NCI-H2171 treated with DMSO at 0.1 percent for 48 hours (cell line): ENCODE data around the gene ZNF512B.
"Not testable (repeated sequence)": the region's sequence is repeated elsewhere in the genome, so short reads cannot be mapped to it uniquely, and the experiment has no call there.

Experiments
- DNase-seq: peaks from one replicate; lab custom pipeline; 2025; lab: John Stamatoyannopoulos, UW

ZNF512B gene

DNA sequence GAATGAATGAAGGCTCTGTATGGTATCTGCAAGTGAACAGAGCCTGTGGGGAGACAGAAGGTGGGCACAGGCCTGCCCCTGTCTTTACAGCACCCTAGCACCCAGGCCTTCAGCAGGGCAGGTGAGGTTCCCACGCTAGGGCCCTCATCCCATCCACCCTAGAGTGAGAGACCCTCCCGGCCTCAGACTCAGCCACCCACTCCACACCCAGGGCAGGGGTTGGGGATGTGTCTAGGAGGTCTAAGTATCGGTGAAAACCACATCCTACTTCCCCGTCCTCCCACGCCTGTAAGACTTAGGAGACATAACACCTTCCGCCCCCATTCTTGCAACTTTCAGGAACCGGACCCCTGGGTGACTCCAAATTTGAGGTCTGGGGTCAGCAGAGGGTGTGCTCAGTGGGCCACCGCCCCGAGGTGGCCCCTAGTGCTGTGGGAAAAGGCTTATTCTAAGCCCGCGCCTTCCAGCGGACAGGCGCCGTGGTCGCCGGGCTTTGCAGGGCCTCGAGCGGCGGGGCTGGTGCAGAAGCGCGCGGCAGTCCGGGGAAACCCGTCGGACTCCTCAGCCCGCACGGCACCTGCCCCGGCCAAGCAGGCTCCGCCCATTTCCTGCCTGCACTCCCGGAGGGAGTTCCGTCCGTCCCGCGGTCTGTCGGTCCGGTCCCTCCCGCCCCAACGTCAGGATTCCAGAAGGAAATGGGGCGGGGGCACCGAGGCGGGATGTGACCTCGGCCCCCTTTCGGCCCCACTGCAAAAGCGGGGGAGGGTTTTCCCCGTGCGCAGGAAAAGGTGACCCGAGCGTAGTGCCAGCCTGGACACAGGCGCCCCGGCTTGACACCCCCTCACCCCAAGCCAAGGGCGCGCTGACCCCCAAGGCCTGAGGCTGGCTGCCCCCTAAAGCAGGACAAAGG lies 8.8 kb upstream of the ZNF512B start:
- no peak for DNase-seq

DNA sequence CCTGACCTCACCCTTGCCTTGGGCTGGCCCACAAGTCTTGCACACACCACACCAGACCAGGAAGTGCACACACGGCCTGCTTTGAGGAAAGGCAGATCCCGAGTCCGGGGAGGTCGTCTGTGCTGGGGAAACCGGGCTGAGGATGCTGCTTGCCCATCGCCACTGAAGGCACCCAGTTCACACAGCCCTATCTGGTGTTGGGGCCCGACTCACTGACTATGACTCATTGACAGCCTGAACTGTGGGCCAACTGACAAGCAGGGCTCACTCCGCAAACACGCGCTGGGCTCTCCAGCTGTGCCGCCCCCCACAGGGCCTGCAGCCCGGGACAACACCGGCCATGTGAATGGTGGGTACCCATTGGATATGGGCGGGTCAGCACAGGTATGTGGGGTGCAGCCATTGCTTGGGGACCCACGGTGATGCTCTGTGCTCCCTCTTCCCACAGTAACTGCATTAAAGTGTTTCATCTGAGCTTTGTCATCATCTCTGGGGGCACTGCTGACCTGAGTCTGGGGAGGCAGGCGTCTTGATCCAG lies 8.1 kb upstream of the ZNF512B start:
- no peak for DNase-seq

DNA sequence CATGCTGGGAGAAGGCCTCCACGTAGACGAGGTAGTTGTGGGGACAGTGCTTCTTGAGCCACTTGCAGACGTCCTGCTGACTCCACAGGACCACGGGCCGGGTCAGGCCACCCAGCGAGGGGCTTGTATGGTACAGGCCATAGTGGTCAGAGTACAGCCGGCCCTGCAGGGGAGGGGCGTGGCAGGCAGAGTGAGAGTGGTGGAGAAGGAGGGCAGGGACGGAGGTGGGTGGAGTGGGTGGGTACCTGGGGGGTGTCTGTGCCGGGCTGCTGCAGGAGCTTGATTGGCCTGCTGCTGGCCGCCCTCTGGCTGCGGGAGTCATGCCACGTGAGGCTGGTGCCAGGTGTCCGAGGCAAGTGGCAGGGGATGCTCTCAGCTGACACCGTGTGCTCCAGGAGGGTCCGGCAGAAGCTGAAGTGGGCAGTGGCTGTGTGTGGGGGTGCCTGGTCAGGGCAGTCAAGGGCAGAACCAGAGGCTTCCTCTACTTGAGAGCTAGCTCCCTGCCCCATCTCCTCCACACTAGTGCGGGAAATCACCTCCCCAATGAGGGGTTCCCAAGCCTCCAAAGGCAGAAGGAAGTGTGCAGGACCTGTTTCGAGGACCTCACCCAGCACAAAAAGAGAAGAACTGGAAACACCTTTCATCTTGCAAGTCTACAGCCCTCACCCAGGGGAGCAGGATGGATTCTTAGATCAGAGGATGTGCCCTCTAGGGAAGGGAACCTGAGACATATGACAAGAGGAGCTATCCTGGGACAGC lies 7.4 kb upstream of the ZNF512B start:
- no peak for DNase-seq

GRCh38 chr20:63976511-63976910 lies 6.8 kb upstream of the ZNF512B start:
- not testable (repeated sequence) for DNase-seq

DNA sequence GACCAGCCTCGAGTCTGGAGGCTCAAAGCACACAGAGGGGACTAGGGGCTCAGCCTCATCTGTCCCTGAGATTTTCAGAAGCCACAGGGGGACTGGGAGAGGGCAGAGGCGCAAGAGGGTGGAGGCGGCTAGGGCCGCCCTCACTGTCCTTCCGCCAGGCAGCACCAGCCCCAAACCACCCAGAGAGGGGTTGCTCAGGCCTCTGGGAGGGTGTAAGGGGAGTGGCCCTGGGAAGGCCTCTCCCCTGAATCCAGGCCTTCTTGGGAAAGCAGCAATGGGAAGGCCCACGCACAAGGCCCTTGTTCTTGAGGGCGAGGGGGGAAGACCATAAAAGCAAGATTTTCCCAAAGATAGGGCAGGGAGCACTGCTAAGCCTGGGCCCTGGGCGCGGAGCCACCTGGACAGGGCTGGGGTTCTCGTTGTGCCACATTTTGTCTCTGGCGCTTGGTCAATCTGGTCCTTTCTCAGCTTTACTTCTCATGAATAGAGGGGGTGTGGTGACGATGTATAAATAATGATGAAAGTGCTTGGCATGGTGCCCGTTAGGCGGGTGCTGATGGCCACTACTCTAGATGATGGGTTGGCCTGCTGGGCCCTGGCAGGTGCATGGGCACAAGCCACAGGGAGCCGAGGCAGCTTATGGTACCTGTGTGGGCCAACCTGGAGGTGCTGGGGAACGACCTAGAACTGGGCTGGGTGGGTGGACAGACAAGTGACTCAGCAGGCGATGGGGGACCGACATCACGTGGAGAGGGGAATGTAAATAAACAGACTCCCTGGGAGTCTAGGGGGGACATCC lies 4.9 kb upstream of the ZNF512B start:
- DNase-seq, result no peak

DNA sequence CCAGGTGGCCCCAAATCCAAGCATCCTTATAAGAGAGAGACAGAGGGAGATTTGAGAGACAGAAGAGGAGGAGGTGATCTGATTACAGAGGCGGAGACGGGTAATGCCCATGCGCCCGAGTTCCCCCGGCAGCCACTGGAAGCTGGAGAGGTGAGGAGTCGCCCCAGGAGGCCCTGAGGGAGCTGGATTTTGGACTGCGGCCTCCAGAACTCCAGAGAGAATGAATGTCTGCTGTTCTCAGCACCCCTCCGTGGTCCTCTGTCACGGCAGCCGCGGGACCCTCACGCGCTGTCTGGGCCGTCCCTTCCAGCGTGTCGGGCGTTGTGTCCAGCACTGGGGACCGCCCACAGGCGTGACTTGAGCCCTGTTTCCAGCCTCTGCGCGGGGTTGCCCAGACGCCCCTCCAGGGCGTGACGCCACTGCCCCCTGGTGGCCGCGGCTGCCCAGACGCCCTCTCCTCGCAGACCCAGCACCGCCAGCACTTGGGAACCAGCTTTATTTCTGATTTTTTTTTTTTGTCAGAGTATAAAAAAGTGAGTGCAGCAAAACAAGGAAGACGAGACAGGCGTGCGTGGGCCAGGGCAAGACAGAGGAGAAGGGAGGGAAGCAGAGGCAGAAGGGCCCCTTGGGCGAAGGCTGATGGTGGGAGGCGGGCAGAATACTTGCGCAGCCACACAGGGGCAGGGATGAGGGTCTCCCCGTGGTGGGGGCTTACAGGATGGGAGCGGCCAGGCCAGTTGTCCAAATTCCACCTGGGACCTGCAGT lies 4.1 kb upstream of the ZNF512B start:
- DNase-seq, result peak; percentile 77

DNA sequence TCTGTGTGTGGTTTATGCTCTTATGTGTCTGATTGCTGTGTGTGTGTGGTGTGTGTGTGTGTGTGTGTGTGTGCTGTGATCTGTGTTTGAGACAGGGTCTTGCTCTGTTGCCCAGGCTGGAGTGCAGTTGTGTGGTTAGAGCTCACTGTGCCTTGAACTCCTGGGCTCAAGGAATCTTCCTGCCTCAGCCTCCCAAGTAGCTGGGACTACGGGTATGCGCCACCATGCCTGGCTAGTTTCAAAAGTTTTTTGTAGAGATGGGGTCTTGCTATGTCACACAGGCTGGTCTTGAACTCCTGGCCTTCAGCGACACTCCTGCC lies 3.4 kb upstream of the ZNF512B start:
- no peak for DNase-seq

- DNase-seq, result no peak
Measured at GRCh38 chr20:63972312-63973159, 2.8 kb upstream of the ZNF512B start.

DNA sequence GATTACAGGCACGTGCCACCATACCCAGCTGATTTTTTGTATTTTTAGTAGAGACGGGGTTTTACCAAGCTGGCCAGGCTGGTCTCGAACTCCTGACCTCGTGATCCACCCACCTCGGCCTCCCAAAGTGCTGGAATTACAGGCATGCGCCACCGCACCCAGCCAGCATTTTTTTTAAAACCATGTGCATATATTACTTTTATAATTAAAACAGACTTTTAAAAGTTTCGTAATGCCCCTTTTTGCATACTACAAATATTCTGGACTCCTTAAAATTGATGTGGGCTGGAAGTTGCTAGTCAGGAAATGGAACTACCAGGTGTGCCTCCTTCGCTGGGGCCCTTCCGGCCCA lies 2.2 kb upstream of the ZNF512B start:
- DNase-seq, result not testable (repeated sequence)

GRCh38 chr20:63970714-63971431 lies 1.1 kb upstream of the ZNF512B start:
- no peak for DNase-seq

GRCh38 chr20:63968928-63969760 lies 586 bp downstream of the ZNF512B start:
- DNase-seq, result peak; percentile 53

- no peak for DNase-seq
Measured at GRCh38 chr20:63968136-63968927, 1.4 kb downstream of the ZNF512B start.

DNA sequence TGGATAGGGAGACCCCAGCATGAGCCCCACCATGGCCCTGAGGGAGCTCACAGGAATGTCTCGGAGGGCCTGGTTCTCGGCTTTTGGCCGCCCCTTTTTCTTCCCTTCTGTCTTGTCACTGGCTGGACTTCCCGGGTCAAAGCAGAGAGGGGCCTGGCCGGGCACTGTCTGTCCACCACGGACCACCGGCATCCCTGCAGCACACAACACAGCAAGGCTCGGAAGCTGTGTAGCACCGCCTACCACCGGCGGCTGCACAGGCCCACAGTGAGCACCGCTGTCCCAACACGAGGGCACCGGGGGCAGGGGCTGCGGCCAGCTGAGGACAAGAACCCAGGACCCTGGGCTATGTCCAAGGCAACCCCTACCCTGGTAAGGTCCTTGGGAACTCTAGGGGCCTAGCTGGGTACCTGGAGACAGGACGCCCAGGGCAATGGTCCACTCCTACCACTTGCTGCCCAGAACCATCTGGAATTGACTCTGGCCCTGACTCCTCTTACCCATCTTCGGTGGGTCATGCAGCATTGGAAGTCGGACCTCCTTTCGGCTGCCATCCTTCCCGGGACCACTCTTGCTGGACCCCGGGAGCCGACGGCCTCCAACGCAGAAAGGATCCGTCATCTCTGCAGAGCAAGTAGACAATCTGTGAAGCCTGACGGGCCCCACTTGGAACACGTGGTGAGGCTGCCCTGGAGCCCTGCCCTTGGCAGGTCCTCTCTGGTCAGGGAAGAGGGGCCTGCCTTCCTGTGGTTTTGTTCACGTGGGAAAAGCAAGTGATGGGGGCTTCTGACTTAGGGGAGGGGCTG lies 2.2 kb downstream of the ZNF512B start:
- DNase-seq, result no peak

GRCh38 chr20:63966944-63967322 lies 2.8 kb downstream of the ZNF512B start:
- DNase-seq, result no peak

DNA sequence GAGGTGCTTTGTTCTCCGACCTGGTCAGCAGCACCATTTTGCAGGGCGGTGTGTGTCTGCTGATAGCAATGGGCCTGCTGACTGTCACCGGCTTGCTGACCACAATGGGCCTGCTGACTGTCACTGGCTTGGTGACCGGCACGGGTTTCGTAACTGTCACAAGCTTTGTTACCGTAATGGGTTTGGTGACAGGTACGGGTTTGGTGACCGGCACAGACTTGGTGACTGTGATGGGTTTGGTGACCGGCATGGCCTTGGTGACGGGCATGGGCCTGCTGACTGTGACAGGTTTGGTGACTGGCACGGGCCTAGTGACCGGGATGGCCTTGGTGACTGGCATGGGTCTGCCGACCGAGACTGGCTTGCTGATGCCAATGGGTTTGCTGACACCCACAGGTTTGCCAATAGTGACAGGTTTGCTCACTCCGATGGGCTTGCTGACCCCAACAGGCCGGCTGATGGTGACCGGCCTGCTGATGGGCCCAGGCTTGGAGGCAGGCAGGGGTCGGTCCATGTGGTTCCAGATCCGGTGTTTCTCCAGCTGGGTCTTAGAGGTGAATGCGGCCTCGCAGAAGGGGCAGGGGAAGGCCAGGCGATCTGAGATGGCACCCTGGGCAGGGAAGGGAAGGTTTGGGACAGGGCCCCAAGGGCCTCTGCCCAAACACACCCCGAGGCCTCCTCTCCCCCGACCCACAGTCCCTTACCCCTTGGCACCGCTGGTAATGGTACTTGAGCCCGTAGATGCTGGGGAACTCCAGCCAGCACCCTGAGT lies 3.4 kb downstream of the ZNF512B start:
- DNase-seq, result no peak

- no peak for DNase-seq
Measured at GRCh38 chr20:63964412-63964811, 5.3 kb downstream of the ZNF512B start.
